ENCODE data around the gene PDZD2. TPM values are rescaled to one million over a fixed set of nuclear protein-coding genes. Genes with fewer than 3 reads are reported as not detected.
"Not testable (repeated sequence)": the region's sequence is repeated elsewhere in the genome, so short reads cannot be mapped to it uniquely, and the experiment has no call there.

The PDZD2 gene
- total and polyA plus RNA-seq, 8 donors = under 0.01 to 61.3 (median 5.8) TPM

DNA sequence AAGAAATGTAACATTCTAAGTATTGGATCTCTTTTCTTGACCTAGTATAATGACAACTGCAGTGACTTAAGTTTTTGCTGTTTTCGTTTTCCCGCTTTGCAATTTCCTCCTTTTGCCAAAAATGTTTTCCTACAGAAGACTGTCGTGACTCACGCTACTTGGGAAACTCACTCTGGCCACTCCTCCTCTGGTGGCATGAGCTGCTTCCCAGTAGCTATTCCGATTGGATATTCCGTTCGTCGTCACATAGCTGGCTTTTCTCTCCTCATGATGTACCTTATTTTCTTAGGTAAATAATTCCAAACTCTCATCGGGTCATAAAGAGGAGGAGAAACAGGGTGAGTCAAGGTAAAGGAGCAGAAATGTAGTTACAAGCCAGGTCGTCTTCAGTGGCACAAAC is 470.3 kb downstream of the PDZD2 start:
- peaks cover 44 to 98% (median 93%) of the 10 kb centered on the region in 4 donors for H3K36me3 ChIP-seq
- TF ChIP-seq POLR2A (IDR thresholded peaks at IDR 0.05) (no peak), POLR2AphosphoS5 (IDR thresholded peaks at IDR 0.05) (no peak), EP300 (IDR thresholded peaks at IDR 0.05) (no peak)
- TF ChIP-seq, protein P1, sequence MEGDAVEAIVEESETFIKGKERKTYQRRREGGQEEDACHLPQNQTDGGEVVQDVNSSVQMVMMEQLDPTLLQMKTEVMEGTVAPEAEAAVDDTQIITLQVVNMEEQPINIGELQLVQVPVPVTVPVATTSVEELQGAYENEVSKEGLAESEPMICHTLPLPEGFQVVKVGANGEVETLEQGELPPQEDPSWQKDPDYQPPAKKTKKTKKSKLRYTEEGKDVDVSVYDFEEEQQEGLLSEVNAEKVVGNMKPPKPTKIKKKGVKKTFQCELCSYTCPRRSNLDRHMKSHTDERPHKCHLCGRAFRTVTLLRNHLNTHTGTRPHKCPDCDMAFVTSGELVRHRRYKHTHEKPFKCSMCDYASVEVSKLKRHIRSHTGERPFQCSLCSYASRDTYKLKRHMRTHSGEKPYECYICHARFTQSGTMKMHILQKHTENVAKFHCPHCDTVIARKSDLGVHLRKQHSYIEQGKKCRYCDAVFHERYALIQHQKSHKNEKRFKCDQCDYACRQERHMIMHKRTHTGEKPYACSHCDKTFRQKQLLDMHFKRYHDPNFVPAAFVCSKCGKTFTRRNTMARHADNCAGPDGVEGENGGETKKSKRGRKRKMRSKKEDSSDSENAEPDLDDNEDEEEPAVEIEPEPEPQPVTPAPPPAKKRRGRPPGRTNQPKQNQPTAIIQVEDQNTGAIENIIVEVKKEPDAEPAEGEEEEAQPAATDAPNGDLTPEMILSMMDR (IDR thresholded peaks at IDR 0.05) = no peak
- H3K4me1 ChIP-seq = peaks cover 0 to 7% (median 3%) of the 10 kb centered on the region in 4 donors
- DNase-seq = no peak
- intact Hi-C loops (cut with DNase I; ENCODE audit: low total_unique reads) = no loop called here
- H3K27me3 ChIP-seq = no peaks in the 10 kb centered on the region
- WGBS, 5 donors = 90 to 94% (median 91%) methylated on average over 10 of the region's 10 CpGs
- no peak overlapping the region for H3K27ac ChIP-seq
- no peaks in the 10 kb centered on the region for H3K9me3 ChIP-seq
- no peak overlapping the region for H3K4me3 ChIP-seq

- Histone ChIP-seq H3K27ac (no peak overlapping the region), H3K9me3 (no peaks in the 10 kb centered on the region), H3K4me1 (peaks cover 0 to 7% (median 3%) of the 10 kb centered on the region in 4 donors), H3K36me3 (peaks cover 36 to 94% (median 90%) of the 10 kb centered on the region in 4 donors), H3K4me3 (no peak overlapping the region), H3K27me3 (no peaks in the 10 kb centered on the region)
- TF ChIP-seq POLR2A (IDR thresholded peaks at IDR 0.05) (no peak), POLR2AphosphoS5 (IDR thresholded peaks at IDR 0.05) (no peak), EP300 (IDR thresholded peaks at IDR 0.05) (no peak)
- TF ChIP-seq, protein P1 (IDR thresholded peaks at IDR 0.05) = no peak
- DNase-seq = no peak
- 85 to 88% (median 87%) methylated on average over 5 of the region's 5 CpGs for WGBS, 5 donors
- intact Hi-C loops (cut with DNase I; ENCODE audit: low total_unique reads) = no loop called here
Observed at GRCh38 chr5:32110111-32110696, 471.3 kb downstream of the PDZD2 start.

DNA sequence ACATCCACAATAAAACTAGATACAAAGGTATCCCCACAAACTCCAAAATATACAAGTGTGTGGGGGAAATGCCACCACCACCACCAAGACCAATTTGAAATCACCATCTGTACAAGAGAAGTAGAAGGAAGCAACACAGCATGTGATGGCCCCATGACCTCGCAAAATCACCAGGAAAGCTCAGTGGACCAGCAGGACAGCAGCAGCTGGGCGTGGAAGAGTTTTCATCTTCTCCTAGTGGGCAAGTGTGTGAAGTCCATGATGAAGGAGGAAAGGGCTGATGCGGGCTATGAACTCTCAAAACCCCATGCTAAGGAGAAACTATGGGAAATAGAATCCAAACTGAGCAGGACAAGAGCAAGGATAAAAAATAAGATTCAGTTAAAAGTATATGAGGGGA is 477.1 kb downstream of the PDZD2 start:
- DNase-seq = no peak
- no peaks in the 10 kb centered on the region for H3K9me3 ChIP-seq
- H3K27ac ChIP-seq = no peak overlapping the region
- no peaks in the 10 kb centered on the region for H3K27me3 ChIP-seq
- peaks cover 36 to 86% (median 80%) of the 10 kb centered on the region in 4 donors for H3K36me3 ChIP-seq
- TF ChIP-seq EP300 (IDR thresholded peaks at IDR 0.05) (no peak), POLR2A (IDR thresholded peaks at IDR 0.05) (no peak), POLR2AphosphoS5 (IDR thresholded peaks at IDR 0.05) (no peak)
- TF ChIP-seq, protein P1 (IDR thresholded peaks at IDR 0.05) = no peak
- no peak overlapping the region for H3K4me3 ChIP-seq
- WGBS, 5 donors = 87 to 95% (median 91%) methylated on average over 3 of the region's 3 CpGs
- intact Hi-C loops (cut with DNase I; ENCODE audit: low total_unique reads) = no loop called here
- peaks cover 0 to 21% (median 5%) of the 10 kb centered on the region in 4 donors for H3K4me1 ChIP-seq

GRCh38 chr5:32116574-32117313 is 477.8 kb downstream of the PDZD2 start:
- Histone ChIP-seq H3K27me3 (no peaks in the 10 kb centered on the region), H3K4me1 (peaks cover 0 to 21% (median 5%) of the 10 kb centered on the region in 4 donors), H3K36me3 (peaks cover 30 to 86% (median 79%) of the 10 kb centered on the region in 4 donors), H3K9me3 (no peaks in the 10 kb centered on the region), H3K4me3 (no peak overlapping the region), H3K27ac (no peak overlapping the region)
- intact Hi-C loops (cut with DNase I; ENCODE audit: low total_unique reads) = no loop called here
- TF ChIP-seq EP300 (IDR thresholded peaks at IDR 0.05) (no peak), POLR2AphosphoS5 (IDR thresholded peaks at IDR 0.05) (no peak), POLR2A (IDR thresholded peaks at IDR 0.05) (no peak)
- TF ChIP-seq, protein P1 (IDR thresholded peaks at IDR 0.05) = no peak
- 85 to 96% (median 95%) methylated on average over 4 of the region's 4 CpGs for WGBS, 5 donors
- DNase-seq = no peak

DNA sequence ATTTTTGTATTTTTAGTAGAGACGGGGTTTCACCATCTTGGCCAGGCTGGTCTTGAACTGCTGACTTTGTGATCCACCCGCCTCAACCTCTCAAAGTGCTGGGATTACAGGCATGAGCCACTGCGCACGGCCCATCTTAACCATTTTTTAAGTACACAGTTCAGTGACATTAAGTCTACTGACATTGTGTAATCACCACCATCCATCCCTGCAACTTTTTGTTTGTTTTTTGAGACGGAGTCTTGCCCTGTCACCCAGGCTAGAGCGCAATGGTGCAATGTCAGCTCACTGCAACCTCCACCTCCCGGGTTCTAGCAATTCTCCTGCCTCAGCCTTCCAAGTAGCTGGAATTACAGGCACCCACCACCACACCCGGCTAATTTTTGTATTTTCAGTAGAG is 480.0 kb downstream of the PDZD2 start:
- DNase-seq; intact Hi-C loops (cut with DNase I; ENCODE audit: low total_unique reads); H3K4me3 ChIP-seq; H3K27ac ChIP-seq; H3K27me3 ChIP-seq; H3K9me3 ChIP-seq: not testable (repeated sequence)
- Histone ChIP-seq H3K4me1 (peaks cover 0 to 28% (median 10%) of the 10 kb centered on the region in 4 donors), H3K36me3 (peaks cover 20 to 75% (median 67%) of the 10 kb centered on the region in 4 donors)
- WGBS, 5 donors = 93 to 98% (median 95%) methylated on average over 8 of the region's 8 CpGs

Measured in stomach (tissue), 9 donors.